ENCODE data around the gene SCAF8.

SCAF8 gene

GRCh38 chr6:154829970-154830369 is 96.8 kb downstream of the SCAF8 start:
- no peak for TF ChIP-seq CTCF (IDR thresholded peaks at IDR 0.05; ENCODE audit: low read length, missing control alignments)
- no peak overlapping the region for H3K4me3 ChIP-seq (replicated peaks; ENCODE audit: low read depth, low read length)
- DNase-seq (ENCODE audit: low read depth), result no peak

GRCh38 chr6:154830771-154831170 is 97.6 kb downstream of the SCAF8 start:
- DNase-seq (ENCODE audit: low read depth), result no peak
- TF ChIP-seq CTCF (IDR thresholded peaks at IDR 0.05; ENCODE audit: low read length, missing control alignments), result no peak
- no peak overlapping the region for H3K4me3 ChIP-seq (replicated peaks; ENCODE audit: low read depth, low read length)

- no peak for TF ChIP-seq CTCF (IDR thresholded peaks at IDR 0.05; ENCODE audit: low read length, missing control alignments)
- DNase-seq (ENCODE audit: low read depth), result no peak
- H3K4me3 ChIP-seq (replicated peaks; ENCODE audit: low read depth, low read length), result no peak overlapping the region
These were observed 102.1 kb downstream of the SCAF8 start for GRCh38 chr6:154835307-154835706.

- no peak overlapping the region for H3K4me3 ChIP-seq (replicated peaks; ENCODE audit: low read depth, low read length)
- DNase-seq (ENCODE audit: low read depth), result no peak
- TF ChIP-seq CTCF (IDR thresholded peaks at IDR 0.05; ENCODE audit: low read length, missing control alignments), result no peak
These were observed 106.3 kb downstream of the SCAF8 start for GRCh38 chr6:154839546-154839945.

GRCh38 chr6:154840363-154840762 is 107.1 kb downstream of the SCAF8 start:
- no peak overlapping the region for H3K4me3 ChIP-seq (replicated peaks; ENCODE audit: low read depth, low read length)
- TF ChIP-seq CTCF (IDR thresholded peaks at IDR 0.05; ENCODE audit: low read length, missing control alignments), result no peak
- DNase-seq (ENCODE audit: low read depth), result no peak

GRCh38 chr6:154841109-154841508 is 107.9 kb downstream of the SCAF8 start:
- TF ChIP-seq CTCF (IDR thresholded peaks at IDR 0.05; ENCODE audit: low read length, missing control alignments), result no peak
- DNase-seq (ENCODE audit: low read depth), result no peak
- H3K4me3 ChIP-seq (replicated peaks; ENCODE audit: low read depth, low read length), result no peak overlapping the region

GRCh38 chr6:154842833-154843232 is 109.6 kb downstream of the SCAF8 start:
- no peak for TF ChIP-seq CTCF (IDR thresholded peaks at IDR 0.05; ENCODE audit: low read length, missing control alignments)
- H3K4me3 ChIP-seq (replicated peaks; ENCODE audit: low read depth, low read length), result no peak overlapping the region
- no peak for DNase-seq (ENCODE audit: low read depth)
